Ovary (tissue), 3 donors: ENCODE measurements around the gene PTPN14.

Experiments
- CTCF ChIP-seq, 3 donors: fragments of 450-650 bp in 2 of 3; fragments of 200-600 bp in 1 of 3; IDR thresholded peaks; one replicate each; pipeline versions ENCODE4 v1.5.1 to v1.8.0; 2016 to 2022; ENCODE audit warnings: antibody characterized with exemption in 3 of 3, mild to moderate bottlenecking in 1 of 3
- EP300 ChIP-seq: sonication (generic); formaldehyde crosslinking; IDR thresholded peaks from one replicate; pipeline ENCODE4 v1.6.1; 2017; ENCODE audit warnings: antibody characterized with exemption
- POLR2A ChIP-seq: fragments of 450-650 bp; IDR thresholded peaks from one replicate; pipeline ENCODE4 v1.6.1; 2017; ENCODE audit warnings: antibody characterized with exemption, mild to moderate bottlenecking, moderate library complexity
- donor health status: DM: no; HTN: no; CAD: no.

DNA sequence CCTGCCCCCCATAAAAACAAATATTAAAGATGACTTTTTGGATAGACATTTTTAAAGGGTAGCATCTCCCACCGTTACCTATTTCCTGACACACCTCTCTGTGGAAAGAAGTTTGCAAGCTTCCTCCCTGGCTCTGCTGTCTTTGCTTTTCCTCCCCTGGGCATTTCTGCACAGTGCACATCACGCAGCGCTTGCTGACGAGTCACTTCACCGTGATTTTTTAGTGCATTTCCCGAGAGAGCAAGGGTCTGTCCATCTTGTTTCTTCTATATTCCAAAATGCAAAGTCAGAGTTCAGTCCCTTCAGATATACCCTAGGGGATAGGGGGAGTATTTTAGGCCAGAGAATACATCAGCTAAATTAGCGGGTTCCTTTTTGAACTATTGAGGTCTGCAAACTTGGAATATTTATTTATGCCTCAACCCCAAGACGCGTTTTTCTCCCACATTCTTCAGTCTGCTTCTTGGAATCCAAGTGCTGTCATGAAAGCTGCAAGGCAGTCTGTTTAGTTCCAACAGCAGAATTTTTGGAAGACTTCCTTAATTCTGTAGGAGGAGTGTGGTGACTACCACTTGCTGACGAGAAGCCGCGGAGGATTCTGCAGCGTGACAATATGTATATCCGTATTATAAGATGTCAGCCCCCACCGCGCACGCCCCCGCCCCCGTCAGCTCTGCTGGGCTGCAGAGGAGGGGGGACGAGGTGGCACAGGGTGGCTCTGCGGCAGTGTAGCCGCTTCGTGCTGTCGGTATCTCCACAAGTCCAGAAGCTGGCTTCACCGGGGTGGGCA, 248.1 kb downstream of the PTPN14 start:
- TF ChIP-seq CTCF (IDR thresholded peaks at IDR 0.05) (no peak), POLR2A (no peak), EP300 (no peak)
